ENCODE data around the gene DPH3. TPM values are rescaled to one million over a fixed set of nuclear protein-coding genes. Genes with fewer than 3 reads are reported as not detected.

The DPH3 gene
- total and polyA plus RNA-seq, 2 donors (not counting 3 experiments of a cell fraction or from before 2014, with no cell fraction given): 7.7 to 28.7 TPM

DNA sequence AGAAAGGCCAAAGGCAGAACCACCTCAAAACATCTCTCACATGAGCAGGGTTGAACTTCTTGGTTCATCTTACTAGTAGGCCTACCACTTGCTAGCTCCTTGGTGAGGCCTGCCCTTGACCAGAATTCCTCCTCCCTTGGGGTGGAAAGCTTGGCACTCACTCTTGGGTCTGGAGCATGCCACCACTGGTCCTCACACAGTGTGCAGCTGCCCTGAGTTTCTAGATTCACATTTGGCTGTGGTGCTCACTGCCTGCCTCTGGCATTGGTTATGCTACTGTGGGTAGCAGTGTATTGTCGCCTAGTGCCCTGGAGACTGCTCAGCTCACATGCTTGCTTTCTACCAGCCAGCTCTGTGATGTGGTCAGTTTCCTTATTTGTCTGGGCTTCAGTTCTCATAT is 23.9 kb upstream of the DPH3 start:
- Histone ChIP-seq H3K4me1 (ENCODE audit: control insufficient read depth, extremely low read depth, insufficient read depth, low read length) (peaks cover 2% of the 10 kb centered on the region), H3K27ac (ENCODE audit: insufficient read depth, low read depth, low read length) (no peak overlapping the region), H3K4me2 (ENCODE audit: insufficient read depth, low read length) (no peak overlapping the region), H3K36me3 (ENCODE audit: control insufficient read depth in 2 of 2, extremely low read depth in 1 of 2, insufficient read depth in 2 of 2, low read length in 2 of 2) (peaks cover 1 to 3% of the 10 kb centered on the region in 2 experiments), H3K4me3 (replicated peaks in 1 of 3; ENCODE audit: insufficient read depth in 1 of 3, low read depth in 1 of 3, low read length in 3 of 3) (no peak overlapping the region), H2AFZ (ENCODE audit: low read depth, low read length) (no peak overlapping the region), H3K9ac (replicated peaks; ENCODE audit: extremely low read depth, insufficient read depth, low read length) (no peak overlapping the region), H3K9me1 (replicated peaks; ENCODE audit: control insufficient read depth, extremely low read depth, insufficient read depth, low read length) (no peaks in the 10 kb centered on the region), H3K9me3 (replicated peaks; ENCODE audit: control insufficient read depth, insufficient read depth, low read length) (no peaks in the 10 kb centered on the region), H3K79me2 (ENCODE audit: control insufficient read depth, insufficient read depth, low read length) (no peaks in the 10 kb centered on the region), H3K27me3 (ENCODE audit: control insufficient read depth in 2 of 2, insufficient read depth in 2 of 2, low read length in 2 of 2) (no peaks in the 10 kb centered on the region), H4K20me1 (replicated peaks; ENCODE audit: control insufficient read depth, extremely low read depth, insufficient read depth, low read length) (no peaks in the 10 kb centered on the region)
- ChIA-PET CTCF (interaction anchor here (1.1 to 4.6 kb wide), 6 partner anchors 20 to 299 kb away, joined by 3 to 197 read pairs (median 35); no protein-coding TSS in a partner anchor), POLR2A (no interaction called here)
- TF ChIP-seq JUN (IDR thresholded peaks at IDR 0.05; ENCODE audit: borderline replicate concordance, insufficient read depth, insufficient read length, low read depth): no peak
- no peak for TF ChIP-seq GATA2 (IDR thresholded peaks at IDR 0.05; ENCODE audit: insufficient read depth, insufficient read length, low read depth, low read length)
- TF ChIP-seq FOS (IDR thresholded peaks at IDR 0.05; ENCODE audit: borderline replicate concordance, insufficient read depth, low read length): no peak
- no peak for TF ChIP-seq POLR2A (IDR thresholded peaks at IDR 0.05; ENCODE audit: low read depth, low read length)
- TF ChIP-seq, protein P1, sequence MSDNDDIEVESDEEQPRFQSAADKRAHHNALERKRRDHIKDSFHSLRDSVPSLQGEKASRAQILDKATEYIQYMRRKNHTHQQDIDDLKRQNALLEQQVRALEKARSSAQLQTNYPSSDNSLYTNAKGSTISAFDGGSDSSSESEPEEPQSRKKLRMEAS (IDR thresholded peaks at IDR 0.05; ENCODE audit: insufficient read depth, insufficient read length): no peak
- TF ChIP-seq MYC (IDR thresholded peaks at IDR 0.05; ENCODE audit: low read depth, low read length): no peak
- TF ChIP-seq POLR2AphosphoS5 (IDR thresholded peaks at IDR 0.05; ENCODE audit: insufficient read depth, low read depth, low read length): no peak
- no peak for TF ChIP-seq EZH2 (IDR thresholded peaks at IDR 0.05; ENCODE audit: borderline replicate concordance, low read depth, low read length, severe bottlenecking)
- TF ChIP-seq, protein P2, sequence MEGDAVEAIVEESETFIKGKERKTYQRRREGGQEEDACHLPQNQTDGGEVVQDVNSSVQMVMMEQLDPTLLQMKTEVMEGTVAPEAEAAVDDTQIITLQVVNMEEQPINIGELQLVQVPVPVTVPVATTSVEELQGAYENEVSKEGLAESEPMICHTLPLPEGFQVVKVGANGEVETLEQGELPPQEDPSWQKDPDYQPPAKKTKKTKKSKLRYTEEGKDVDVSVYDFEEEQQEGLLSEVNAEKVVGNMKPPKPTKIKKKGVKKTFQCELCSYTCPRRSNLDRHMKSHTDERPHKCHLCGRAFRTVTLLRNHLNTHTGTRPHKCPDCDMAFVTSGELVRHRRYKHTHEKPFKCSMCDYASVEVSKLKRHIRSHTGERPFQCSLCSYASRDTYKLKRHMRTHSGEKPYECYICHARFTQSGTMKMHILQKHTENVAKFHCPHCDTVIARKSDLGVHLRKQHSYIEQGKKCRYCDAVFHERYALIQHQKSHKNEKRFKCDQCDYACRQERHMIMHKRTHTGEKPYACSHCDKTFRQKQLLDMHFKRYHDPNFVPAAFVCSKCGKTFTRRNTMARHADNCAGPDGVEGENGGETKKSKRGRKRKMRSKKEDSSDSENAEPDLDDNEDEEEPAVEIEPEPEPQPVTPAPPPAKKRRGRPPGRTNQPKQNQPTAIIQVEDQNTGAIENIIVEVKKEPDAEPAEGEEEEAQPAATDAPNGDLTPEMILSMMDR (IDR thresholded peaks at IDR 0.05; ENCODE audit: extremely low read depth in 1 of 2, insufficient read depth in 1 of 2, low read depth in 1 of 2, low read length in 2 of 2): no peak
- FAIRE-seq (no peak), DNase-seq (ENCODE audit: low read depth, low spot score) (no peak)
- intact Hi-C loops (cut with micrococcal nuclease) (no loop called here), dilution Hi-C loops (cut with MboI; ENCODE audit: extremely low pct_ligation_motif_present, low sequenced_read_pairs) (no loop called here)
- BruUV-seq (replicated peaks): no TSS peak
